A549 (cell line): ENCODE measurements around the gene ANO10. TPM values are rescaled to one million over a fixed set of nuclear protein-coding genes. Genes with fewer than 3 reads are reported as not detected.

Source experiments
- ATAC-seq, 2 experiments: fragments of 200-7000 bp in 1 of 2; fragments of >200 bp in 1 of 2; cut with Nextera tagmentation in 1 of 2; cut with Tn5 transposase in 1 of 2; 3 replicates each; pipeline versions ENCODE4 v1.8.0 to v1.9.1; 2018 to 2020; ENCODE audit warnings: mild to moderate bottlenecking in 1 of 2, moderate library complexity in 1 of 2
- CTCF ChIA-PET: fragments of 300-600 bp; sonication (Branson Sonifier 250); formaldehyde crosslinking; extraction: SDS; loops from one replicate; lab custom pipeline; 2021; ENCODE audit warnings: antibody characterized with exemption, inconsistent platforms; lab: Yijun Ruan, JAX
- POLR2A ChIA-PET: fragments of 350-600 bp; formaldehyde crosslinking; extraction: SDS; loops from one replicate; lab custom pipeline; 2021; ENCODE audit warnings: antibody characterized with exemption, inconsistent platforms; lab: Yijun Ruan, JAX
- DNase-seq, 2 experiments: peaks; one replicate each; pipeline versions ENCODE4 v3.0.0 to v3.0.0-alpha.2; 2011 to 2016; ENCODE audit warnings: low read depth in 1 of 2, low spot score in 1 of 2
- FAIRE-seq: peaks from 2 replicates; lab custom pipeline; 2011; peaks lifted over from hg19 to GRCh38; lab: Jason Lieb, UNC
- H3K27ac ChIP-seq, 2 experiments: fragments of >200 bp; sonication (Bioruptor Twin); formaldehyde crosslinking; 3 replicates each; pipeline ENCODE4 v1.5.1; 2016 to 2017
- H3K4me1 ChIP-seq: fragments of >200 bp; sonication (Bioruptor Twin); formaldehyde crosslinking; 3 replicates; pipeline ENCODE4 v1.6.1; 2016
- H3K4me2 ChIP-seq: fragments of >200 bp; sonication (Bioruptor Twin); formaldehyde crosslinking; 3 replicates; pipeline ENCODE4 v1.6.1; 2016
- H3K4me3 ChIP-seq: fragments of >200 bp; sonication (Bioruptor Twin); formaldehyde crosslinking; 3 replicates; pipeline ENCODE4 v1.5.1; 2016
- H3K9me3 ChIP-seq: fragments of >200 bp; sonication (Bioruptor Twin); formaldehyde crosslinking; 3 replicates; pipeline ENCODE4 v1.6.1; 2016
- ATOH8 ChIP-seq: fragments of 250-450 bp; sonication (Bioruptor Pico); IDR thresholded peaks from 2 replicates; pipeline ENCODE4 v1.5.0; 2020; ENCODE audit warnings: low read depth, mild to moderate bottlenecking, moderate library complexity
- BHLHE40 ChIP-seq: IDR thresholded peaks from 2 replicates; pipeline ENCODE4 v1.6.1; 2012; ENCODE audit warnings: low read depth, low read length, inconsistent platforms
- CEBPB ChIP-seq, 2 experiments: fragments of >200 bp in 1 of 2; sonication (Bioruptor Twin) in 1 of 2; formaldehyde crosslinking in 1 of 2; IDR thresholded peaks; 2 replicates each; pipeline ENCODE4 v1.6.1; 2012 to 2016
- CHD4 ChIP-seq: fragments of 200-600 bp; sonication (generic); IDR thresholded peaks from 2 replicates; pipeline ENCODE4 v1.6.1; 2016; ENCODE audit warnings: antibody characterized with exemption, mild to moderate bottlenecking, borderline replicate concordance
- CTCF ChIP-seq: fragments of >200 bp; sonication (Bioruptor Twin); formaldehyde crosslinking; IDR thresholded peaks from 3 replicates; pipeline ENCODE4 v1.5.1; 2016
- EHF ChIP-seq: fragments of 250-450 bp; sonication (Bioruptor Pico); IDR thresholded peaks from 2 replicates; pipeline ENCODE4 v1.5.0; 2020; ENCODE audit warnings: mild to moderate bottlenecking
- FOSL2 ChIP-seq, 2 experiments: fragments of 450-650 bp in 1 of 2; fragments of >200 bp in 1 of 2; sonication (Bioruptor Twin) in 1 of 2; formaldehyde crosslinking; IDR thresholded peaks; 2 replicates each; pipeline versions ENCODE4 v1.5.0 to v1.6.1; 2016 to 2020; ENCODE audit warnings: mild to moderate bottlenecking in 1 of 2, moderate library complexity in 1 of 2
- GATA3 ChIP-seq: IDR thresholded peaks from 2 replicates; pipeline ENCODE4 v1.6.1; 2012; ENCODE audit warnings: borderline replicate concordance
- HOXA7 ChIP-seq: fragments of 250-450 bp; sonication (Bioruptor Pico); IDR thresholded peaks from 2 replicates; pipeline ENCODE4 v1.5.0; 2020; ENCODE audit warnings: mild to moderate bottlenecking, moderate library complexity
- HOXB13 ChIP-seq: fragments of 250-450 bp; sonication (Bioruptor Pico); IDR thresholded peaks from 2 replicates; pipeline ENCODE4 v1.5.0; 2020; ENCODE audit warnings: low read depth, mild to moderate bottlenecking, moderate library complexity
- JUN ChIP-seq, 2 experiments: fragments of >200 bp; sonication (Bioruptor Twin); formaldehyde crosslinking; IDR thresholded peaks; 2 replicates in 1 of 2; 3 replicates in 1 of 2; pipeline ENCODE4 v1.6.1; 2016 to 2017
- JUNB ChIP-seq: fragments of >200 bp; sonication (Bioruptor Twin); formaldehyde crosslinking; IDR thresholded peaks from 2 replicates; pipeline ENCODE4 v1.6.1; 2016
- MYC ChIP-seq: IDR thresholded peaks from 2 replicates; pipeline ENCODE4 v1.6.1; 2012; ENCODE audit warnings: mild to moderate bottlenecking, inconsistent platforms, low read length, improper control_type of control experiment, borderline replicate concordance
- RARB ChIP-seq: fragments of 250-450 bp; sonication (Bioruptor Pico); IDR thresholded peaks from 2 replicates; pipeline ENCODE4 v1.8.0; 2021; ENCODE audit warnings: mild to moderate bottlenecking, moderate library complexity
- WGBS: methylation state at CpG from one replicate; pipeline ENCODE4 v1.1.6; 2017; ENCODE audit errors: missing lambda C conversion rate; 5-methylcytosine and 5-hydroxymethylcytosine counted together
- polyA plus RNA-seq, 4 experiments: library from polyadenylated mRNA; depleted of rRNA in 3 of 4; stranded (reverse); fragments of >200 nt; fragmentation: RNase III in 1 of 4; extraction: RNeasy Plus Mini Kit Qiagen cat#74134 plus additional on column Dnase treatment in 1 of 4; gene quantifications; 2 replicates in 3 of 4; 3 replicates in 1 of 4; pipeline ENCODE4 v1.2.3, GENCODE V29; 2011 to 2017
- TF ChIP-seq, protein P1 (sequence below): fragments of 200-600 bp; sonication (generic); IDR thresholded peaks from 2 replicates; pipeline ENCODE4 v1.6.1; 2016; ENCODE audit warnings: antibody characterized with exemption, mild to moderate bottlenecking, moderate library complexity
- TF ChIP-seq, protein P2 (sequence below): fragments of 150-350 bp; IDR thresholded peaks from 2 replicates; pipeline ENCODE4 v1.6.1; 2014; ENCODE audit warnings: low read depth, mild to moderate bottlenecking, low read length

ANO10 gene
- polyA plus RNA-seq, 2 of the 4 experiments (the other 2 are of a cell fraction): 20.0 to 22.8 TPM

- TF ChIP-seq ATOH8 (CRISPR knock-in tag): no peak
- no peak for TF ChIP-seq MYC
- TF ChIP-seq, protein P1, sequence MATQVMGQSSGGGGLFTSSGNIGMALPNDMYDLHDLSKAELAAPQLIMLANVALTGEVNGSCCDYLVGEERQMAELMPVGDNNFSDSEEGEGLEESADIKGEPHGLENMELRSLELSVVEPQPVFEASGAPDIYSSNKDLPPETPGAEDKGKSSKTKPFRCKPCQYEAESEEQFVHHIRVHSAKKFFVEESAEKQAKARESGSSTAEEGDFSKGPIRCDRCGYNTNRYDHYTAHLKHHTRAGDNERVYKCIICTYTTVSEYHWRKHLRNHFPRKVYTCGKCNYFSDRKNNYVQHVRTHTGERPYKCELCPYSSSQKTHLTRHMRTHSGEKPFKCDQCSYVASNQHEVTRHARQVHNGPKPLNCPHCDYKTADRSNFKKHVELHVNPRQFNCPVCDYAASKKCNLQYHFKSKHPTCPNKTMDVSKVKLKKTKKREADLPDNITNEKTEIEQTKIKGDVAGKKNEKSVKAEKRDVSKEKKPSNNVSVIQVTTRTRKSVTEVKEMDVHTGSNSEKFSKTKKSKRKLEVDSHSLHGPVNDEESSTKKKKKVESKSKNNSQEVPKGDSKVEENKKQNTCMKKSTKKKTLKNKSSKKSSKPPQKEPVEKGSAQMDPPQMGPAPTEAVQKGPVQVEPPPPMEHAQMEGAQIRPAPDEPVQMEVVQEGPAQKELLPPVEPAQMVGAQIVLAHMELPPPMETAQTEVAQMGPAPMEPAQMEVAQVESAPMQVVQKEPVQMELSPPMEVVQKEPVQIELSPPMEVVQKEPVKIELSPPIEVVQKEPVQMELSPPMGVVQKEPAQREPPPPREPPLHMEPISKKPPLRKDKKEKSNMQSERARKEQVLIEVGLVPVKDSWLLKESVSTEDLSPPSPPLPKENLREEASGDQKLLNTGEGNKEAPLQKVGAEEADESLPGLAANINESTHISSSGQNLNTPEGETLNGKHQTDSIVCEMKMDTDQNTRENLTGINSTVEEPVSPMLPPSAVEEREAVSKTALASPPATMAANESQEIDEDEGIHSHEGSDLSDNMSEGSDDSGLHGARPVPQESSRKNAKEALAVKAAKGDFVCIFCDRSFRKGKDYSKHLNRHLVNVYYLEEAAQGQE: no peak
- TF ChIP-seq JUNB: peak; percentile 32; the same call in 1 of the 2 replicates
- TF ChIP-seq, protein P2, sequence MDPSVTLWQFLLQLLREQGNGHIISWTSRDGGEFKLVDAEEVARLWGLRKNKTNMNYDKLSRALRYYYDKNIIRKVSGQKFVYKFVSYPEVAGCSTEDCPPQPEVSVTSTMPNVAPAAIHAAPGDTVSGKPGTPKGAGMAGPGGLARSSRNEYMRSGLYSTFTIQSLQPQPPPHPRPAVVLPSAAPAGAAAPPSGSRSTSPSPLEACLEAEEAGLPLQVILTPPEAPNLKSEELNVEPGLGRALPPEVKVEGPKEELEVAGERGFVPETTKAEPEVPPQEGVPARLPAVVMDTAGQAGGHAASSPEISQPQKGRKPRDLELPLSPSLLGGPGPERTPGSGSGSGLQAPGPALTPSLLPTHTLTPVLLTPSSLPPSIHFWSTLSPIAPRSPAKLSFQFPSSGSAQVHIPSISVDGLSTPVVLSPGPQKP: no peak
- TF ChIP-seq RARB: no peak
- no peak for TF ChIP-seq FOSL2 (IDR thresholded peaks at IDR 0.05)
- TF ChIP-seq FOSL2 (CRISPR knock-in tag; IDR thresholded peaks at IDR 0.05): peak; percentile 59
- TF ChIP-seq HOXA7 (CRISPR knock-in tag): no peak
- no peak for TF ChIP-seq JUN (IDR thresholded peaks at IDR 0.05)
- TF ChIP-seq BHLHE40: no peak
Observed at GRCh38 chr3:43632269-43632733, 10.5 kb upstream of the ANO10 start (continued).

DNA sequence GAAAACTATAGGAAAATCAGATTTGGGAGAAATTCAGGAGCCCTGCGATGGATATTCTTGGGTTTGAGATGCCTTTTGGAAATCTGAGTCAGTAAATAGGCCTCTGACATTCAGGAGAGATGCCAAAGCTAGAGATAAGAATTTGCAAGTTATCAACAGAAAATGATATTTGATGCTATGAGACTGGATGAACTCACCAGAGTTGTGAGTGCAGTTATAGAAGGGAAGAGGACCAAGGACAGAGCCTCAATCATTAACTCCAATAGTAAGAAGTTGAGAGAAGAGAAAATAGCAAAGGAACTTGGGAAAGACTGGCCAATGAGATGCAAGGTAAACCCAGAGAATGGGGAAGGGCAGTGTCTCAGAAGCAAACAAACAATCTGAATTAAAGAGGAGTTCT is 7.9 kb upstream of the ANO10 start:
- no peak for TF ChIP-seq CEBPB (IDR thresholded peaks at IDR 0.05)
- no peak for TF ChIP-seq HOXB13 (CRISPR knock-in tag)
- TF ChIP-seq HOXA7 (CRISPR knock-in tag): no peak
- peak; percentile 48 to 59 for ATAC-seq
- no peak overlapping the region for H3K4me3 ChIP-seq
- ChIA-PET CTCF (no interaction called here), POLR2A (no interaction called here)
- WGBS: 17% methylated on average over 1 of the region's 1 CpG
- peaks cover 40% of the 10 kb centered on the region for H3K4me1 ChIP-seq
- peak overlapping the region; percentile 69 to 78 for H3K27ac ChIP-seq
- FAIRE-seq: no peak
- DNase-seq: peak in 1 of 2 experiments; percentile 26
- H3K4me2 ChIP-seq: peak overlapping the region; percentile 73
- H3K9me3 ChIP-seq: no peaks in the 10 kb centered on the region; the same call in 2 of the 3 replicates

GRCh38 chr3:43629257-43629656 is 7.4 kb upstream of the ANO10 start:
- no peaks in the 10 kb centered on the region; the same call in 2 of the 3 replicates for H3K9me3 ChIP-seq

More at GRCh38 chr3:43629257-43629656, 7.4 kb upstream of the ANO10 start:
- peak; percentile 76 to 84; a peak in 5 of 6 replicates for ATAC-seq
- FAIRE-seq: no peak
- DNase-seq: peak; percentile 36 to 51
- no peak; the same call in 1 of the 2 replicates for TF ChIP-seq GATA3
- TF ChIP-seq FOSL2 (IDR thresholded peaks at IDR 0.05): peak; percentile 47; the same call in 1 of the 2 replicates
- peak; percentile 68 for TF ChIP-seq FOSL2 (CRISPR knock-in tag; IDR thresholded peaks at IDR 0.05)
- TF ChIP-seq CHD4: no peak
- no peak for TF ChIP-seq EHF (CRISPR knock-in tag)
- TF ChIP-seq CTCF: no peak
- 0 out of 4 replicates have a peak, but pooled peaks of 1 of the 2 experiments have one; percentile 12 for TF ChIP-seq CEBPB (IDR thresholded peaks at IDR 0.05)
- no peak for TF ChIP-seq RARB
- peak; percentile 35; the same call in 1 of the 2 replicates for TF ChIP-seq JUNB
- TF ChIP-seq, all 56 proteins: peak for 3
- no peak overlapping the region for H3K4me3 ChIP-seq
- peak overlapping the region; percentile 69 to 78 for H3K27ac ChIP-seq
- POLR2A ChIA-PET: no interaction called here
- CTCF ChIA-PET: no interaction called here
- H3K4me2 ChIP-seq: peak overlapping the region; percentile 73
- H3K4me1 ChIP-seq: peaks cover 40% of the 10 kb centered on the region
